Head of caudate nucleus (tissue), 42 donors: ENCODE data around the gene TAF8.

Experiments used
- DNase-seq, 42 donors: peaks; one replicate each; pipeline versions ENCODE4 v3.0.0 to v3.0.0-alpha.2; 2020 to 2021; ENCODE audit warnings: mixed read lengths in 7 of 42
- intact Hi-C: fragments of 100-400 bp; cut with DNase I; formaldehyde crosslinking; loops from one replicate; pipeline ENCODE4 v1.15.0; 2022

The TAF8 gene

GRCh38 chr6:42047790-42048405 is 2.4 kb upstream of the TAF8 start:
- DNase-seq, result peak in 1 of 42 donors; percentile 34
- intact Hi-C loops, result no loop called here

DNA sequence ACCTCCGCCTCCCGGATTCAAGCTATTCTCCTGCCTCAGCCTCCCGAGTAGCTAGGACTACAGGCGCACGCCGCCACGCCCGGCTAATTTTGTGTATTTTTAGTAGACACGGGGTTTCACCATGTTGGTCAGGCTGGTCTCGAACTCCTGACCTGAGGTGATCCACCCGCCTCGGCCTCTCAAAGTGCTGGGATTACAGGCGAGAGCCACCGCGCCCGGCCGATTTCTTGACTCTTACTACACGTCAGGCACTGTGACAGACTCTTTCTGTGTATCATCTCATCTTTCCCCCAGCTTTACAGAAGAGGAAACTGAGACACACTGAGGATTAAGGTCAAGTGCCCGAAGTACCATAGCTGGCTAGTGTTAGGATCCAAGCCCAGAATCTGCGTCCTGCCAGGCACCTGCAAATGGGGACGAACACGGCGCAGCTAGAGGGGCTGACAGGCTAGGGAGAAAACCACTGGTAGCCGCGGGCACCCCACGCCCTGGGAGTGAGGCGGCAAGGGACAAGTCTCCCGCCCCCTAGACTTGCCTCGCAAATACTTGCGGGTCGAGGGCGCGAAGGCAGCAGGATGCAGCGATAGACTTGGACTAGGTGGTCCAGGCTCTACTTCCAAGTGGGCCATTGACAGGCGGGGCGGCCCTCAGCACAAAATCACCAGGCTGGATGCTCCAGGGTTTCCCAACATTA is 1.1 kb upstream of the TAF8 start:
- intact Hi-C loops, result no loop called here
- peak in 1 of 42 donors; percentile 22 for DNase-seq

GRCh38 chr6:42049948-42050296 is 402 bp upstream of the TAF8 start:
- peak in 7 of 42 donors; percentile 16 to 61 (median 19) for DNase-seq
- intact Hi-C loops, result loop anchor here (2.0 kb wide), 1 partner anchor 129 kb away; the partner anchor contains the start of genes BYSL and MED20

GRCh38 chr6:42051268-42051653 is 937 bp downstream of the TAF8 start:
- intact Hi-C loops, result loop anchor here (2.0 kb wide), 1 partner anchor 130 kb away; the partner anchor contains the start of genes BYSL and MED20
- no peak for DNase-seq

DNA sequence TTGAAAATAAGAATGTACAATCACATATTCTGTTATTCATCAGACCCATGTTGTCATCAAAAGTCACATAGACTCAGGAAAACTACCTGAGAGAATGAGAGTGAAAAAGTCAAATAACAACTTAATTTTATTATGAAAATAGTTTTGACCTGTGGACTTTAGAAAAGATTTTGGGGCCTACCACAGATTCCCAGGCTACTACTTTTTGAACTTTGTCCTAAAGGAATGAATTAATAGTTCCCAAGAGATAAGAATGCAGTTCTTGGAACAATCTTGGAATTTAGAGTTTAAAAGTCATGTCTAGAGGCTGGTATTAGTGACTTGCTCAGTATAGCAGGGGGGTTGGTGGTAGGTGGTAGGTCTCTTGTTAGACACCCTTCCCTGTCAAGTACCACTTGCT is 3.3 kb downstream of the TAF8 start:
- intact Hi-C loops, result no loop called here
- DNase-seq, result no peak

DNA sequence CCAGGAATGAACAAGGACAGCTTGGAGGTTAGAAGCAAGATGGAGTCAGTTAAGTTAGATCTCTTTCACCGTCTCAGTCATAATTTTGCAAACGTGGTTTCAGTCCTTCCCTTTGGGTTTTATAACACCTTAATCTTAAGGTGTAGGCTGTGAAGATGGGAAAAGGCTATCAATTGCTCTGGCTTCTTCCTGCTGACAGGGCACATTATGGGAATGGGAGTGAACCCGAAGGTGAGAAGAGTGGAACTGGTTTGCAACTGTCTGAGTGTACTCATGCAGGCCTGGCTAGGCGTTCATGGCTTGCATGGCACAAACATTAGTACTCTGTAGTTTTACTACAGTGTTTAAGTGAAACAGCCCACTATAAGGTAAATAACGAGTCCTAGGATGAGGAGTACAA is 9.4 kb downstream of the TAF8 start:
- DNase-seq, result no peak
- intact Hi-C loops, result no loop called here

GRCh38 chr6:42066156-42066675 is 15.9 kb downstream of the TAF8 start:
- DNase-seq, result peak in 1 of 42 donors; percentile 14
- intact Hi-C loops, result no loop called here

DNA sequence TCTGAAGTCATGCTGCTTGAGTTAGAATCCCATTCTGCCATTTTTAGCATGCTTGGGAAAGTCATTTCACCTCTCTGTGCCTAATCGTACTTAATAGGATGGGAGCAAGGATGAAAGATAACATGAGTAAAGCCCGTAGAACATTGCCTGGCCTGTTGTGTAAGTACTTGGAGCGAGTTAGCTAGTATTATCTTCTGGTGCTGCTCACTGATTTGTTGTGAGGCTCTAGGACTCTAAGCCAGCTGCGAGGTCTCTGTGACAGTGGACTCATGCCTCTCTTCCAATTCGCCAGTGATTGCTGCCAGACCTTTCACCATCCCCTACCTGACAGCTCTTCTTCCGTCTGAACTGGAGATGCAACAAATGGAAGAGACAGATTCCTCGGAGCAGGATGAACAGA is 17.8 kb downstream of the TAF8 start:
- intact Hi-C loops, result no loop called here
- DNase-seq, result no peak

DNA sequence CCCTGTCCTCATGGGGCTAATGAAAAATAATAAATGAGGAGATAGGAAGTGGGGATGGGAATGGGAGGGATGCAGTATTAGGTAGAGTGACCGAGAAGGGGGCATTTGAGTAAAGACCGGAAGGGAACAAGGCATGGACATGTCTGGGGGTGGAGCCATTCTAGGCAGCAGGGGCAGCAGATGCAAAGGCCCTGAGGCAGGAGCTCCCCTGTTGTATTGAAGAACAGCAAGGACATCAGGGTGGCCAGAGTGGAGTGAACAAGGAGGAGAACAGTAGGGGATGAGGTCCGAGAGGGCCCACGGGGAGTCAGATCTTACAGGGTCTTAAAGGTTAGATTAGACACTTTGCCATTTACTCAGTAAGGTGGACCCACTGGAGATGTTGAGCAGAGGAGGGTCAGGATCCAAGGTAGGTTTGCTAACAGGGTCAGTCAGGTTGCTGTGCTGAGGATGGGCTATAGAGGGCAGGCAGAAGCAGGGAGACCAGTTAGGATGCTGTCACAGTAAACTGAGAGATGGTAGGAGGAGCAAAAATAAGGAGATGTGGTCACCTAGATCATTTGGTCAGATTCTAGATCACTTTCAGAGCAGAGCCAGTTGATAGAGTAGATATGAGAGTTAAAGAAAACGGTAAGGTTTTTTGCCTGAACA is 18.7 kb downstream of the TAF8 start:
- intact Hi-C loops, result no loop called here
- DNase-seq, result no peak

DNA sequence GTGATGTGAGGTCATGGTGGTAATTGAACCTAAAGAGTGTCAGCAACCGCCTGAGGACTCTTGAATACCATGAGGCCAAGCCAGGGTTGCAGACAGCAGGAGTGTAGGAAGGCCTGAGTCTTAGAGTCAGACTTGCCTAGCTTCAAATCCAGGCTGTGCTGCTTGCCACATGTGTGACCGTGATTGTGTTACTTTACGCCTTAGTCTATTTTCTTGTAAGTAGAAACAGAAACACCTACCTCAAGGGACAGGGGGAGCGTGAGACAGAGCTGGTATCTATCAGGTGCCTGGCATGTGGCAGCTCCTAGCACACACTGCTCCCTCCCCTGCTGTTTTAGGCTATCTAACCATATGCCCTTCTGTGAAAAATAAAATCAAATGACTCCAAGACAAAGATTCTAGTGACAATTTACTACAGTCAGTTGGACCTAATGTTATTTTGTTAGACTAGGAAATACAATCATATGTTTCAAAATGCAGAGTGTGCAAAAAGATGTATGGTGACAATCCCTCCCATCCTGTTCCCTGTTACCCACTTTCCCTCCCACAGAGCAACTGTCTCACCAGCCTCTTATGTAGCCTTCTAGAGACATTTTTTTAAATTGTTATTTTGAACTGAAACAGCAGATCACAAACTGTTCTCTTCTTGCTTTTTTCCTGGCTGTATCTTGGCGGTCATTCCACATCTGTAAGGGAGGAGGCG is 21.7 kb downstream of the TAF8 start:
- DNase-seq, result no peak
- intact Hi-C loops, result no loop called here

DNA sequence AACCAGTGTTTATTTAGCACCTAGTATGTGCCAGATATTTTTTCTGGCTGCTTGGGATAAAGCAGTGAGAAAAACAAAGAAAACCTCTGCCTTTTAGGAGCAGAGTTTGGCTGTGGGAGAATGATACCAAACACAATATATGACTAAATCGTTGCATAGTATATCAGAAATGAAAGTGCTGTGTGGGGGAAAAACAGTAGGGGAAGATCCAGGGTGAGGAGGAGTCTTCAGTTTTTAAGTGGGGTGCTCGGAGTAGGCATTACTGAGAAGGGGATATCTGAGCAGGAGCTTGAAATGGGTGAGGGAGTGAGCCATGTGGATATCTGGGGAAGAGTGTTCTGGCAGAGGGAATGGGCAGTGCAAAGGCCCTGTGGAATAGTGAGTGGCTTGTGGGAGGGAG is 23.0 kb downstream of the TAF8 start:
- no peak for DNase-seq
- intact Hi-C loops, result no loop called here

DNA sequence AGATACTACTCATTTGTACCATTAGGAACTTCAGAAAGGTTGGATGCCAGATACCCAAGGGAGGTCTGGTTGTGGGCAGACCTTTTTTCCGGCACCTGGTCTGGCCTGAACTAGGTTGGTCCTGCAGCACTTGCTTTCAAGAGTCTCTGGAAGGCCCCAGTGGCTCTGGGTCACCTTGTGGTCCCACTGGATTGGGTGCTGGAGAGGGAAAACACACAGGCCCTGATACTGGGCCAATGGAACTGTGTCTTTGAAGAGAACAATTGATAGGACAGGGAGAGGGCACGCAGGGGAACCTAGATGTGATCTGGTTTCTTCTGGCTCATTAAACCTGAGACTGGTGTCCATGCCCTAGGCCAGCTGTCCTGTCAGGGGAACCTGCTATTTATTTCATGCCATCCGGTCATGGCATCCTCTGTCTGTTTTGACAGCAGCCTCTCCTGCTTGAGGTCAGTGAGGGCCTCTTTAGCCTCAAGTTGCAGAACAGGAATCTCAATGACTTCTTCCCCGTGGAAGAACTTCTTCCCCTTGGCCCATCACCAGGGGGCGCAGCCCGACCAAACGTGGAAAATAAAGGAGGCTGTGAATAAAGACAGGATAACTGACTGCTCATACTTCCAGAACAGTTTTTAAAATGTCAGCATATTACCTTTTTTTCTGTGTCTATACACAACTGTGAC is 25.0 kb downstream of the TAF8 start:
- intact Hi-C loops, result loop anchor here (5.0 kb wide), 1 partner anchor 92 kb away; no protein-coding TSS in a partner anchor
- peak; percentile 52 to 89 (median 79) for DNase-seq

GRCh38 chr6:42078386-42078785 is 28.1 kb downstream of the TAF8 start:
- intact Hi-C loops, result loop anchor here (5.0 kb wide), 1 partner anchor 89 kb away; no protein-coding TSS in a partner anchor
- peak in 4 of 42 donors; percentile 3 to 30 (median 21) for DNase-seq

GRCh38 chr6:42079941-42080464 is 29.7 kb downstream of the TAF8 start:
- intact Hi-C loops, result loop anchor here (5.0 kb wide), 1 partner anchor 87 kb away; no protein-coding TSS in a partner anchor
- DNase-seq, result peak in 1 of 42 donors; percentile 3

DNA sequence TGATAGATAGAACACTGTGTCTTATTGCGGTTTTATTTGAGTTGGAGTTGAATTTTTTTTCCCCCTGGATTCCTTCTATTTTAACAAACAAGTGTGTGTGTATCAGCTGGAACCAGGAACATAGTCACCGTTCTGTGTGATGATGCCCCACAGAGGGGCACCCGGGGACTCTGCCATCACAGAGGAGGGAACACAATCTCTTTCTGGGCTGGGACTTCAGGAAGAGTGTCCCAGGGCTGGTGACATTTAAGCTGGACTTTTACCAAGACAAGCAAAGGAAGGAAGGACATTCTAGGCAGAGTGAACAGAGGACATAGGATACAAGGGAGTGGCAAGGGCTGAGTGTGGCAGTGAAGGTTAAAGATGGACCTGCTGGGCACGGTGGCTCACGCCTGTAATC is 33.2 kb downstream of the TAF8 start:
- intact Hi-C loops, result no loop called here
- no peak for DNase-seq

- intact Hi-C loops, result no loop called here
- DNase-seq, result no peak
These were observed 34.6 kb downstream of the TAF8 start for GRCh38 chr6:42084889-42085288.

DNA sequence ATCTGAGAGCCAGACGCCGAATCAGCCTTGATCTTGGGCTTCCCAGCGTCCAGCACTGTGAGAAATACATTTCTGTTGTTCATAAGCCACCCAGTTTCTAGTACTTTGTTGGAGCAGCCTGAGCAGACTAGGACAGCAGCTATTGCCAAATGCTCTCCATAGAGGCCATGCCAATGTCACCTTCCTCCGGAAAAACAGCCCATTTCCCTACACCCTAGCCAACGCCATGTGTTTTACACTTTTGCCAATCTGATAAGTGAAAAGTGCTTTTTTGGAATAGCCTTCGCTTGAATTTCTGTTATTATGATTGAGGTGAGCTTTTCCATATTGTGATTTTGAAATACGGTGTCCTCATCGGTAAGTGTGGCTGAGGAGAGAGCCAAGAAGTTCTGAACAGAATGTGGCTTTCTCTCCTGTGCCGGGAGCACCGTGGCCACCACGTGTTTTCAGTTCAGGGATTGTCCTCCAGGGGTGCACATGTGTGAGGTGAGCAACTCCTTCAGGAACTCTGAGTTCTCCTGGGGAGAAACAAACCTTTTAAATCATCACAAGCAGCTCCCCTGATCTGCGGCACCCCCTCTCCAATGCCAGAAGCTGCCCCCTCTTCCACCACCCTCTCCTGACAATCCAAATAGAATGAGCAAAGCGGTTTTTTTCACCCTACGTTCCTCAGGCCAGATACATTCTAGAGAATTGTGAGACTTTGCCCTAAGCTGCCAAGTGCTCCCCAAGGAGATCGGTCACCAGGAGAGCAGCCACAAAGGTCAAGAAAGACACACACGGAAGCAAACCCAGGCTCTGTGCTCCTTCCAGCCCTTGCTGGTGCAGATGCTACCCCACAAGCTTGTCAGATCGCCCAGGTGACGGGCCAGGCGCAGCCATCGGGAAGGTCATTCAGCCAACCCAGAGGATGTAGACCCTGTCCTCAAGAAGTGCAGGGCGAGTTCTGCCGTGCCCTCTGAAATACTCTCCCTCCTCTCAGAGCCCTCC is 36.0 kb downstream of the TAF8 start:
- no peak for DNase-seq
- intact Hi-C loops, result no loop called here
